ENCODE results near the gene AGAP1.

DNA sequence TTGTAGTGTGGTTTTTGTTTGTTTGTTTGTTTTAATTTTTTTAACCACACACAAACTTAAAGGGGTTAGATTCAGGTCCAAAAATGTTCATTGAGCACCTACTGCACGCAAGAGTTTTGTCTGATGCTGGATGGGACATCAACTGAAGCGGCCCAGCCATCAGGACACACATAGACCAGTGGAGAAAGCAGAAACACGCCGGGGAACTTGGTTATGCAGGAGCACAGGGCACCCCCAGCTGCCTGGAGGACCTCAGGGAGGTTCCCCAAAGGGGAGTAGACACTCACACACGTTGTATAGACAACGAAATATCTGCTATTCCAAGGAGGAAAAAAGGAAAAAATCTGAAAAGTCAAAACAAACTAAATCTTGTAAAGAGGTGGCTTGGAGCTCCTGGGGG is 482.7 kb downstream of the AGAP1 start:
- TF ChIP-seq, protein P1, sequence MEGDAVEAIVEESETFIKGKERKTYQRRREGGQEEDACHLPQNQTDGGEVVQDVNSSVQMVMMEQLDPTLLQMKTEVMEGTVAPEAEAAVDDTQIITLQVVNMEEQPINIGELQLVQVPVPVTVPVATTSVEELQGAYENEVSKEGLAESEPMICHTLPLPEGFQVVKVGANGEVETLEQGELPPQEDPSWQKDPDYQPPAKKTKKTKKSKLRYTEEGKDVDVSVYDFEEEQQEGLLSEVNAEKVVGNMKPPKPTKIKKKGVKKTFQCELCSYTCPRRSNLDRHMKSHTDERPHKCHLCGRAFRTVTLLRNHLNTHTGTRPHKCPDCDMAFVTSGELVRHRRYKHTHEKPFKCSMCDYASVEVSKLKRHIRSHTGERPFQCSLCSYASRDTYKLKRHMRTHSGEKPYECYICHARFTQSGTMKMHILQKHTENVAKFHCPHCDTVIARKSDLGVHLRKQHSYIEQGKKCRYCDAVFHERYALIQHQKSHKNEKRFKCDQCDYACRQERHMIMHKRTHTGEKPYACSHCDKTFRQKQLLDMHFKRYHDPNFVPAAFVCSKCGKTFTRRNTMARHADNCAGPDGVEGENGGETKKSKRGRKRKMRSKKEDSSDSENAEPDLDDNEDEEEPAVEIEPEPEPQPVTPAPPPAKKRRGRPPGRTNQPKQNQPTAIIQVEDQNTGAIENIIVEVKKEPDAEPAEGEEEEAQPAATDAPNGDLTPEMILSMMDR (IDR thresholded peaks at IDR 0.05; ENCODE audit: insufficient read depth, low read depth, low read length): no peak
- TF ChIP-seq EZH2 (IDR thresholded peaks at IDR 0.05; ENCODE audit: insufficient read depth, low read length): no peak
